ENCODE data around the gene SORCS1. TPM values are rescaled to one million over a fixed set of nuclear protein-coding genes. Genes with fewer than 3 reads are reported as not detected.

The SORCS1 gene
- polyA plus RNA-seq, 1 donor (not counting 4 experiments of a cell fraction or from before 2014, with no cell fraction given), result not detected

DNA sequence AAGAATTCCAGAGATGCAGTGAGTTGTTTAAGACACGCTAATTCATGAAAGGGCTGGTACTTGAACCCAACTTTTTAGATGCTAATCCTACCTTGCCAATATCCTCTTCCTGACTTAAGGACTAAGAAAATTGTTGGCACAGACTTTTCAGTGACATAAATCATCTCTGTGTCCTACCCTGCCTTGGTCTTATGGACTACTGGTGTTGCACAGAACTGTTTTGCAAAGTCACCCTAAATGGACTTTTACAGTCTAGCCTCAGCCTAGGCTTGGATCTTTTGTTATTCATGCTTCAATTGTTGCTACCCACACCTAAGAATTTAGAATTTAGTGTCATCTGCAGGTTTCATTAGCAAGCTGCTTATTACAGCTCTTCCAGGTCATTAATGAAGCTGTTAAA, 112.7 kb downstream of the SORCS1 start:
- no peak for FAIRE-seq
- Histone ChIP-seq H3K36me3 (ENCODE audit: control insufficient read depth in 2 of 2, extremely low read depth in 1 of 2, insufficient read depth in 2 of 2, low read length in 2 of 2) (no peaks in the 10 kb centered on the region), H3K9me1 (ENCODE audit: control insufficient read depth, extremely low read depth, insufficient read depth, low read length) (no peaks in the 10 kb centered on the region), H3K27ac (ENCODE audit: control insufficient read depth, insufficient read depth, low read length) (no peak overlapping the region), H3K79me2 (ENCODE audit: control insufficient read depth, insufficient read depth, low read length) (no peaks in the 10 kb centered on the region), H3K9me3 (ENCODE audit: control insufficient read depth, low read depth, low read length) (no peaks in the 10 kb centered on the region), H3K27me3 (ENCODE audit: control insufficient read depth, extremely low read depth, insufficient read depth, low read length) (no peaks in the 10 kb centered on the region), H3K4me2 (ENCODE audit: control insufficient read depth, extremely low read depth, insufficient read depth, low read depth, low read length) (no peak overlapping the region), H3K9ac (ENCODE audit: control insufficient read depth, extremely low read depth, insufficient read depth, low read length) (no peak overlapping the region), H3K4me1 (ENCODE audit: control insufficient read depth, extremely low read depth, insufficient read depth, low read length) (no peaks in the 10 kb centered on the region), H2AFZ (ENCODE audit: control insufficient read depth, low read length) (no peak overlapping the region), H3K4me3 (ENCODE audit: control insufficient read depth in 2 of 3, extremely low read depth in 1 of 3, insufficient read depth in 2 of 3, low read depth in 1 of 3, low read length in 3 of 3) (no peak overlapping the region), H4K20me1 (ENCODE audit: control insufficient read depth, extremely low read depth, insufficient read depth, low read length) (no peaks in the 10 kb centered on the region)
- dilution Hi-C loops (cut with MboI; ENCODE audit: extremely low pct_ligation_motif_present, low sequenced_read_pairs), result no loop called here
- no peak for DNase-seq (ENCODE audit: low read depth, low spot score)
- TF ChIP-seq, protein P1, sequence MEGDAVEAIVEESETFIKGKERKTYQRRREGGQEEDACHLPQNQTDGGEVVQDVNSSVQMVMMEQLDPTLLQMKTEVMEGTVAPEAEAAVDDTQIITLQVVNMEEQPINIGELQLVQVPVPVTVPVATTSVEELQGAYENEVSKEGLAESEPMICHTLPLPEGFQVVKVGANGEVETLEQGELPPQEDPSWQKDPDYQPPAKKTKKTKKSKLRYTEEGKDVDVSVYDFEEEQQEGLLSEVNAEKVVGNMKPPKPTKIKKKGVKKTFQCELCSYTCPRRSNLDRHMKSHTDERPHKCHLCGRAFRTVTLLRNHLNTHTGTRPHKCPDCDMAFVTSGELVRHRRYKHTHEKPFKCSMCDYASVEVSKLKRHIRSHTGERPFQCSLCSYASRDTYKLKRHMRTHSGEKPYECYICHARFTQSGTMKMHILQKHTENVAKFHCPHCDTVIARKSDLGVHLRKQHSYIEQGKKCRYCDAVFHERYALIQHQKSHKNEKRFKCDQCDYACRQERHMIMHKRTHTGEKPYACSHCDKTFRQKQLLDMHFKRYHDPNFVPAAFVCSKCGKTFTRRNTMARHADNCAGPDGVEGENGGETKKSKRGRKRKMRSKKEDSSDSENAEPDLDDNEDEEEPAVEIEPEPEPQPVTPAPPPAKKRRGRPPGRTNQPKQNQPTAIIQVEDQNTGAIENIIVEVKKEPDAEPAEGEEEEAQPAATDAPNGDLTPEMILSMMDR (optimal IDR thresholded peaks at IDR 0.05 in 1 of 3, IDR thresholded peaks at IDR 0.05 in 1 of 3, conservative IDR thresholded peaks at IDR 0.05 in 1 of 3; ENCODE audit: extremely low read depth in 1 of 3, insufficient read depth in 2 of 3, low read length in 3 of 3), result no peak
- TF ChIP-seq EZH2 (IDR thresholded peaks at IDR 0.05; ENCODE audit: low read length), result no peak

DNA sequence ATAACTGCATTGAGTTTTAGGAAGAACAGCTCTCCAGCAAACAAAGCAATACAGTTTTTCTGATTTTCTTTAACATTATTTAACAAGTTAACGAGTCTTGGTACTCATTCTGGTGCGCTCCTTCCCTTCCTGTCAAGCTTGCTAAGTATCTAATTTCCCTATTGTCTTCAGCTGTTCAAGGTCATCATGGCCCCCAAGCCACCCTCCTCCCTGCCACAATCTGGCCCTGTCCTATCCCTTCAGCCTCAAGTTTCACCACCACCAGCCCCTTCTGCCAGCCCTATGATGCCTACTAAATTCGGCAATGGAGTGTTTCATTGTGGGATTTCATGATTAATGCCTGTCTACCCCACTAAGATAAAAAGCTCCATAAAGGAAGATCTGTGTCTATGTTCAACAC, 121.0 kb downstream of the SORCS1 start:
- Histone ChIP-seq H3K36me3 (ENCODE audit: control insufficient read depth in 2 of 2, extremely low read depth in 1 of 2, insufficient read depth in 2 of 2, low read length in 2 of 2) (no peaks in the 10 kb centered on the region), H3K4me2 (ENCODE audit: control insufficient read depth, extremely low read depth, insufficient read depth, low read depth, low read length) (no peak overlapping the region), H3K27ac (ENCODE audit: control insufficient read depth, insufficient read depth, low read length) (no peak overlapping the region), H3K9me1 (ENCODE audit: control insufficient read depth, extremely low read depth, insufficient read depth, low read length) (no peaks in the 10 kb centered on the region), H3K9me3 (ENCODE audit: control insufficient read depth, low read depth, low read length) (no peaks in the 10 kb centered on the region), H3K4me3 (ENCODE audit: control insufficient read depth in 2 of 3, extremely low read depth in 1 of 3, insufficient read depth in 2 of 3, low read depth in 1 of 3, low read length in 3 of 3) (no peak overlapping the region), H3K27me3 (ENCODE audit: control insufficient read depth, extremely low read depth, insufficient read depth, low read length) (no peaks in the 10 kb centered on the region), H2AFZ (ENCODE audit: control insufficient read depth, low read length) (no peak overlapping the region), H3K79me2 (ENCODE audit: control insufficient read depth, insufficient read depth, low read length) (no peaks in the 10 kb centered on the region), H4K20me1 (ENCODE audit: control insufficient read depth, extremely low read depth, insufficient read depth, low read length) (no peaks in the 10 kb centered on the region), H3K9ac (ENCODE audit: control insufficient read depth, extremely low read depth, insufficient read depth, low read length) (no peak overlapping the region), H3K4me1 (ENCODE audit: control insufficient read depth, extremely low read depth, insufficient read depth, low read length) (no peaks in the 10 kb centered on the region)
- FAIRE-seq (no peak), DNase-seq (ENCODE audit: low read depth, low spot score) (no peak)
- dilution Hi-C loops (cut with MboI; ENCODE audit: extremely low pct_ligation_motif_present, low sequenced_read_pairs), result no loop called here
- TF ChIP-seq, protein P1 (optimal IDR thresholded peaks at IDR 0.05 in 1 of 3, IDR thresholded peaks at IDR 0.05 in 1 of 3, conservative IDR thresholded peaks at IDR 0.05 in 1 of 3; ENCODE audit: extremely low read depth in 1 of 3, insufficient read depth in 2 of 3, low read length in 3 of 3), result no peak
- no peak for TF ChIP-seq EZH2 (IDR thresholded peaks at IDR 0.05; ENCODE audit: low read length)

Measured in keratinocyte (primary cell).